DMS114 treated with DMSO at 0.1 percent for 48 hours (cell line): Measurements from ENCODE around the gene ASCC1.
A peak's percentile ranks its signal among the peaks of the same experiment; 100 is the strongest.

ENCODE experiments used
- DNase-seq: peaks from one replicate; lab custom pipeline; 2025; ENCODE audit not compliant: unreplicated experiment; lab: John Stamatoyannopoulos, UW

The ASCC1 gene

DNA sequence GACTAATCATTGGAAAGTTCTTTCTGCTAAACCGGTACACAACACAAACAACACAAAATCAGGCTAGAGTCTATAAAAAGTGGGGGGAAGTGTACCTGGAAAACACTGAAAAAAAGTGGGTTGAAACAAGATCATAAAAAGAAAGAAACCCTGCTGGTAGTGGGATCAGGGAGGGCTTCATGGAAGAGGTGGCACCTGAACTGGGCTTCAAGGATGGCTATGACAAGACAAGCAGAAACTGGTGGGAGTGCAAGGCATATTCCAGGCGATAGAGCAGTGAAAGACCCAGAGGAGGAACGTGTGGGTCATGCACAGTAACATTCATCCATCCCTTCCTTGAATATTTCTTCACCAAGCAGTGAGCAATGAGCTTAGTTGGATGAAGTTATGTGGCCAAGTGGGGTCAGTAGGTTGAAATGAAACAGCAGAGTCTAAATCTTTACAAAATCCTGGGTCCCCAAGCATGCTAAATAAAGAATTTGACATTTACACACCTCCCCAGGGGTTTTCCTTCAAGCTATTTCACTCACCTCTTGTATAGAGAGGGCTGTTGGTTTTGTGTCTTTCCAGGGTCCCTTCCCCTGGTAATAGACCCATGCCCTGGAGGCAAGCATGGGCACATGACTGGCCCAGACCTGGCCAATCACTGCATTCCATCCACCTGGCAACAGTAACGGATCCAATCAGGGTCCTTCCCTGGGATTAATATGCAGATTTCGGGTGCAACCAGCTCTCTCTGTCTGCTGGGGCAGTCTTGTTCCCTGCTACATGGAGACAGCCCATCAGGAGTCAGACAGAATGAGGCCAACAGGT lies 165.9 kb downstream of the ASCC1 start:
- DNase-seq: no peak

DNA sequence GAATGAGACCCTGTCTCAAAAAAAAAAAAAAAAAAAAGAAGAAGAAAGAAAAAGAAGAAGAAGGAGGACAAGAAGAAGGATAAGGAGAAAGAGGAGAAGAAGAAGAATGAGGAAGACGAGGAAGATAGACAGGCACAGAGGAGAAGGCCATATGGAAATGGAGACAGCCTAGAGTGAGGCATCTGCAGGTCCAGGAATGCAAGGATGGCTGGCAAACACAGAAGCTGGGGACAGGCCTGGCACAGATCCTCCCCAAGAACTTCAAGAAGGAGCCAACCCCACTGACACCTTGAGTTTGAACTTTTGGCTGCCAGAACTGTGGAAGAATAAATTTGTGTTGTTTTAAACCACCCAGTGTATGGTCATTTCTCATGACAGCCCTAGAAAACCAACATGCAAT lies 166.6 kb downstream of the ASCC1 start:
- DNase-seq: no peak

DNA sequence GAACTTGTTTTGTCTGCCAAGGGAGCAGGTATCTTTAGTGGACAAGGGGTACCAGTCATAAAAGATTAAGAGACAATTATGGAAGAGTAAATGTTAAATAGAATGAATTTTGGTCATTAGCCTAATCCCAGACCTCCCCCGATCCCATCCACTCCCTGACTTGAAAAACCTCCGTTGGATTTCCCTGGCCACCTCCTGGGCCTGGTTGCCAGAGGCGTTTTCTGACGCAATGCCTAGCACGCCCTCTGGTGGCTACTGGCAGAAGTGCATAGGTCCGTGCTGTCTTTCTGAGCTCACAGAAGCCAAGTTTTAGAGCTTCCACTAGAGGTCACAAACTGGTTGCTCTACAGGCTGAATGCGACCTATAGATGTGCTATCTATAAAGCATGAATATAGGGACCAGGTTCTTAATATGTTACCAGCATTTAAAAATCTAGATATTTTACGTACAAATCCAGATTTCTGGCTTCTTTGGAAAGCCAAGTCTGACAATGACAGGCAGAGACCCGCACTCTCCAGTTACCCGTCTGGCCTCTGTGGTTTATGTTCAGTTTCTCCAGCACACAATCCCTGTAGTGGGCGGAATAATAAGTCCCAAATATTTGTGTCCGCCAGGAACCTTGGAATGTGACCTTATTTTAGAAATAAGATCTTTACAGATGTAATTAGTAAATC lies 167.5 kb downstream of the ASCC1 start:
- peak; percentile 92 for DNase-seq
